H1 (cell line): ENCODE results near the gene CPXM2. TPM values are rescaled to one million over a fixed set of nuclear protein-coding genes. Genes with fewer than 3 reads are reported as not detected.

Experiments used
- CTCF ChIA-PET: fragments of 300-600 bp; sonication (Branson Sonifier 250); formaldehyde crosslinking; loops from one replicate; lab custom pipeline; 2021; ENCODE audit not compliant: partially characterized antibody; lab: Charles Lee
- POLR2A ChIA-PET: fragments of 300-600 bp; sonication (Branson Sonifier 250); formaldehyde crosslinking; loops from one replicate; lab custom pipeline; 2021; ENCODE audit warnings: inconsistent platforms; ENCODE audit not compliant: partially characterized antibody; lab: Charles Lee
- DNase-seq, 2 experiments: peaks; one replicate each; pipeline versions ENCODE4 v3.0.0 to v3.0.0-alpha.2; 2010 to 2022; ENCODE audit warnings: low spot score in 2 of 2, low read depth in 1 of 2, mixed read lengths in 1 of 2
- FAIRE-seq: peaks from 2 replicates; lab custom pipeline; 2011; peaks lifted over from hg19 to GRCh38; lab: Jason Lieb, UNC
- H2AFZ ChIP-seq: 2 replicates; pipeline ENCODE4 v1.8.1; 2012; ENCODE audit warnings: low read length, inconsistent platforms
- H2AK5ac ChIP-seq: 2 replicates; pipeline ENCODE4 v1.6.1; 2013; ENCODE audit warnings: low read depth, low read length
- H2BK120ac ChIP-seq: replicated peaks from 2 replicates; pipeline ENCODE3; 2013; ENCODE audit warnings: low read depth, low read length, inconsistent platforms
- H2BK12ac ChIP-seq: 2 replicates; pipeline ENCODE4 v1.6.1; 2013; ENCODE audit warnings: low read depth, low read length
- H2BK15ac ChIP-seq: 2 replicates; pipeline ENCODE4 v1.6.1; 2013; ENCODE audit warnings: low read length
- H2BK20ac ChIP-seq: 2 replicates; pipeline ENCODE4 v1.6.1; 2013; ENCODE audit warnings: low read length
- H2BK5ac ChIP-seq: 2 replicates; pipeline ENCODE4 v1.6.1; 2013; ENCODE audit warnings: low read depth, low read length
- H3K14ac ChIP-seq: 2 replicates; pipeline ENCODE4 v1.6.1; 2013; ENCODE audit warnings: inconsistent platforms; ENCODE audit not compliant: insufficient read length
- H3K18ac ChIP-seq: 2 replicates; pipeline ENCODE4 v1.6.1; 2013; ENCODE audit warnings: low read length; ENCODE audit errors: extremely low read depth
- H3K23ac ChIP-seq: 2 replicates; pipeline ENCODE4 v1.6.1; 2013; ENCODE audit warnings: inconsistent platforms; ENCODE audit not compliant: insufficient read length
- H3K23me2 ChIP-seq: 2 replicates; pipeline ENCODE4 v1.6.1; 2013; ENCODE audit warnings: low read depth, low read length
- H3K27ac ChIP-seq: 2 replicates; pipeline ENCODE4 v1.6.1; 2011; ENCODE audit warnings: low read depth, low read length, inconsistent platforms
- H3K27me3 ChIP-seq, 4 experiments: replicated peaks in 1 of 4; 1 replicate in 1 of 4; 2 replicates in 3 of 4; pipeline versions ENCODE4 v1.6.1 to v1.8.1; 2011 to 2013; ENCODE audit warnings: low read length in 3 of 4, mild to moderate bottlenecking in 3 of 4, inconsistent platforms in 2 of 4, mixed read lengths in 2 of 4, moderate library complexity in 1 of 4; ENCODE audit not compliant: control insufficient read depth in 3 of 4, insufficient read depth in 3 of 4; ENCODE audit errors: extremely low read depth in 1 of 4
- H3K36me3 ChIP-seq, 4 experiments: 2 replicates each; pipeline versions ENCODE4 v1.6.1 to v1.8.1; 2011 to 2013; ENCODE audit warnings: mild to moderate bottlenecking in 4 of 4, low read length in 3 of 4, moderate library complexity in 2 of 4, control low read depth in 1 of 4, inconsistent platforms in 1 of 4; ENCODE audit not compliant: insufficient read depth in 4 of 4, control insufficient read depth in 2 of 4
- H3K4ac ChIP-seq: replicated peaks from 2 replicates; pipeline ENCODE3; 2013; ENCODE audit warnings: low read length, low read depth, mixed read lengths, inconsistent platforms; ENCODE audit not compliant: insufficient read length
- H3K4me1 ChIP-seq, 4 experiments: replicated peaks in 1 of 4; 1 replicate in 1 of 4; 2 replicates in 3 of 4; pipeline versions ENCODE4 v1.6.1 to v1.8.1; 2011 to 2013; ENCODE audit warnings: low read length in 3 of 4, inconsistent platforms in 2 of 4, mixed read lengths in 1 of 4; ENCODE audit not compliant: insufficient read depth in 4 of 4, control insufficient read depth in 3 of 4
- H3K4me2 ChIP-seq, 2 experiments: 2 replicates each; pipeline versions ENCODE4 v1.6.1 to v1.8.1; 2011 to 2013; ENCODE audit warnings: low read depth in 2 of 2, low read length in 2 of 2, control low read depth in 1 of 2, inconsistent platforms in 1 of 2, mild to moderate bottlenecking in 1 of 2; ENCODE audit not compliant: insufficient read depth in 1 of 2
- H3K4me3 ChIP-seq, 4 experiments: fragments of 200-600, 300-600 bp in 1 of 4; sonication (generic), shearing (Covaris generic), sonication (Bioruptor Twin) in 1 of 4; 2 replicates each; pipeline versions ENCODE4 v1.5.1 to v1.8.1; 2011 to 2016; ENCODE audit warnings: low read length in 4 of 4, low read depth in 3 of 4, control low read depth in 2 of 4, inconsistent platforms in 2 of 4, mild to moderate bottlenecking in 2 of 4, mixed read lengths in 1 of 4, moderate library complexity in 1 of 4; ENCODE audit not compliant: insufficient read depth in 2 of 4; ENCODE audit errors: extremely low read depth in 1 of 4
- H3K56ac ChIP-seq: replicated peaks from 2 replicates; pipeline ENCODE3; 2013; ENCODE audit warnings: low read depth, mild to moderate bottlenecking, mixed read lengths, low read length, inconsistent platforms; ENCODE audit not compliant: insufficient read length
- H3K79me1 ChIP-seq: 2 replicates; pipeline ENCODE4 v1.6.1; 2013; ENCODE audit warnings: low read depth, low read length, control low read depth
- H3K79me2 ChIP-seq, 2 experiments: 2 replicates each; pipeline versions ENCODE4 v1.6.1 to v1.8.1; 2012 to 2013; ENCODE audit warnings: low read length in 2 of 2, mild to moderate bottlenecking in 2 of 2, inconsistent platforms in 1 of 2; ENCODE audit not compliant: insufficient read depth in 2 of 2, control insufficient read depth in 1 of 2
- H3K9ac ChIP-seq, 4 experiments: replicated peaks in 1 of 4; 1 replicate in 1 of 4; 2 replicates in 3 of 4; pipeline versions ENCODE4 v1.6.1 to v1.8.1; 2011 to 2013; ENCODE audit warnings: low read depth in 3 of 4, low read length in 3 of 4, control low read depth in 2 of 4, mild to moderate bottlenecking in 2 of 4, moderate library complexity in 2 of 4, inconsistent platforms in 1 of 4; ENCODE audit errors: extremely low read depth in 1 of 4
- H3K9me3 ChIP-seq, 2 experiments: 2 replicates each; pipeline versions ENCODE4 v1.6.1 to v1.8.1; 2012 to 2013; ENCODE audit warnings: mild to moderate bottlenecking in 2 of 2, moderate library complexity in 2 of 2, control low read depth in 1 of 2, inconsistent platforms in 1 of 2, low read depth in 1 of 2, low read length in 1 of 2, mixed read lengths in 1 of 2; ENCODE audit not compliant: insufficient read depth in 2 of 2
- H4K20me1 ChIP-seq, 2 experiments: replicated peaks in 1 of 2; 2 replicates each; pipeline versions ENCODE3 to v1.8.1; 2011 to 2013; ENCODE audit warnings: inconsistent platforms in 2 of 2, low read length in 2 of 2, mild to moderate bottlenecking in 1 of 2; ENCODE audit not compliant: insufficient read depth in 2 of 2, control insufficient read depth in 1 of 2
- H4K5ac ChIP-seq: 2 replicates; pipeline ENCODE4 v1.6.1; 2013; ENCODE audit warnings: low read length, low read depth, mixed read lengths, inconsistent platforms; ENCODE audit not compliant: insufficient read length
- H4K8ac ChIP-seq: 2 replicates; pipeline ENCODE4 v1.8.0; 2013; ENCODE audit warnings: mild to moderate bottlenecking, moderate library complexity, low read length, inconsistent platforms; ENCODE audit not compliant: insufficient read depth; ENCODE audit errors: extremely low read depth
- H4K91ac ChIP-seq: replicated peaks from 2 replicates; pipeline ENCODE3; 2013; ENCODE audit warnings: low read length, mixed read lengths, inconsistent platforms; ENCODE audit not compliant: insufficient read length
- CHD1 ChIP-seq: IDR thresholded peaks from 2 replicates; pipeline ENCODE4 v1.6.1; 2012; ENCODE audit warnings: low read depth, low read length, improper control_type of control experiment
- CTBP2 ChIP-seq: IDR thresholded peaks from 2 replicates; pipeline ENCODE4 v1.7.0; 2011; ENCODE audit warnings: borderline replicate concordance, mild to moderate bottlenecking, moderate library complexity, mixed read lengths, low read length; ENCODE audit not compliant: insufficient read depth, insufficient read length
- FOSL1 ChIP-seq: IDR thresholded peaks from 2 replicates; pipeline ENCODE4 v1.6.1; 2011; ENCODE audit warnings: mild to moderate bottlenecking, low read depth, low read length, moderate library complexity; ENCODE audit not compliant: insufficient read depth
- GABPA ChIP-seq: IDR thresholded peaks from 2 replicates; pipeline ENCODE4 v1.6.1; 2011; ENCODE audit warnings: mild to moderate bottlenecking, low read length, moderate library complexity, borderline replicate concordance; ENCODE audit not compliant: insufficient read depth
- JUND ChIP-seq: IDR thresholded peaks from 2 replicates; pipeline ENCODE4 v1.6.1; 2011; ENCODE audit warnings: mild to moderate bottlenecking, improper control_type of control experiment, low read length
- MAX ChIP-seq: IDR thresholded peaks from 2 replicates; pipeline ENCODE4 v1.6.1; 2012; ENCODE audit warnings: inconsistent platforms
- POLR2AphosphoS5 ChIP-seq: IDR thresholded peaks from 2 replicates; pipeline ENCODE4 v1.6.1; 2011; ENCODE audit warnings: low read depth, low read length
- POU5F1 ChIP-seq: IDR thresholded peaks from 2 replicates; pipeline ENCODE4 v1.6.1; 2011; ENCODE audit warnings: low read depth, mild to moderate bottlenecking, low read length, moderate library complexity
- TAF7 ChIP-seq: optimal IDR thresholded peaks from 2 replicates; pipeline ENCODE3; 2011; ENCODE audit warnings: low read depth, mild to moderate bottlenecking, inconsistent platforms, low read length, moderate library complexity, borderline replicate concordance
- WGBS, 2 experiments: shearing (Covaris generic) in 1 of 2; methylation state at CpG; one replicate each; pipeline versions ENCODE4 v1.1.6 to v1.1.7; 2013 to 2015; ENCODE audit warnings: low lambda C conversion rate in 2 of 2, mixed read lengths in 2 of 2, inconsistent platforms in 1 of 2, low coverage in 1 of 2, missing lambda C conversion rate in 1 of 2; ENCODE audit not compliant: insufficient replicate concordance in 2 of 2, insufficient coverage in 1 of 2, insufficient read length in 1 of 2; ENCODE audit errors: extremely low coverage in 1 of 2, missing lambda C conversion rate in 1 of 2; 5-methylcytosine and 5-hydroxymethylcytosine counted together
- polyA plus RNA-seq, 7 experiments: library from polyadenylated mRNA; depleted of rRNA in 3 of 7; stranded (reverse) in 5 of 7; unstranded in 2 of 7; fragments of >200 nt in 5 of 7; fragments of 200-250 nt in 2 of 7; gene quantifications; 1 replicate in 5 of 7; 2 replicates in 1 of 7; 4 replicates in 1 of 7; pipeline versions ENCODE4 v1.2.1 to v1.2.3, GENCODE V29; 2011 to 2013; ENCODE audit warnings: missing spikeins in 2 of 7, mixed read lengths in 2 of 7
- total RNA-seq: library from RNA; stranded (reverse); fragmentation: NEBNext Ultra II Directional; extraction: Animal tissue kit (Norgen Biotek cat#: 25700); gene quantifications from 2 replicates; pipeline ENCODE4 v1.2.1, GENCODE V29; 2021

Gene CPXM2
- total and polyA plus RNA-seq, 2 of the 8 experiments (the other 6 are each of a cell fraction or from before 2014, with no cell fraction given): 2.4 to 2.9 TPM

GRCh38 chr10:123751342-123752134 lies 140.1 kb downstream of the CPXM2 start:
- Histone ChIP-seq H3K9me3 (peaks cover 6 to 11% of the 10 kb centered on the region in 2 experiments), H3K27ac (no peak overlapping the region), H3K23me2 (no peaks in the 10 kb centered on the region), H3K4me3 (no peak overlapping the region), H2BK15ac (no peak overlapping the region), H3K36me3 (peaks cover 0 to 5% (median 0%) of the 10 kb centered on the region in 4 experiments; a peak in 2 of 8 replicates), H2AK5ac (no peak overlapping the region), H3K4ac (no peak overlapping the region), H3K14ac (no peak overlapping the region), H2AFZ (no peak overlapping the region), H2BK20ac (no peak overlapping the region), H3K79me1 (no peaks in the 10 kb centered on the region), H4K8ac (no peak overlapping the region), H3K4me1 (peaks cover 1 to 30% (median 8%) of the 10 kb centered on the region in 4 experiments; a peak in 5 of 7 replicates), H3K79me2 (no peaks in the 10 kb centered on the region), H3K56ac (no peak overlapping the region), H3K27me3 (no peaks in the 10 kb centered on the region), H3K18ac (no peak overlapping the region), H4K20me1 (no peaks in the 10 kb centered on the region), H3K23ac (no peak overlapping the region), H3K9ac (no peak overlapping the region), H2BK5ac (no peak overlapping the region), H4K5ac (no peak overlapping the region), H4K91ac (no peak overlapping the region), H2BK120ac (no peak overlapping the region), H3K4me2 (no peak overlapping the region), H2BK12ac (no peak overlapping the region)
- TF ChIP-seq POLR2AphosphoS5 (no peak), JUND (no peak), TAF7 (no peak), FOSL1 (no peak), CTBP2 (no peak), POU5F1 (no peak), GABPA (no peak), CHD1 (no peak), MAX (no peak)
- FAIRE-seq: no peak
- CTCF ChIA-PET: interaction anchor here (0.9 to 1.0 kb wide), 2 partner anchors 11 to 30 kb away, joined by 3 to 4 read pairs; no protein-coding TSS in a partner anchor
- POLR2A ChIA-PET: interaction anchor here (0.6 to 0.7 kb wide), 2 partner anchors 9 kb away, joined by 3 to 4 read pairs; no protein-coding TSS in a partner anchor
- WGBS, 2 experiments: 91% methylated on average over 10 of the region's 10 CpGs; no CpG with 5 or more reads in 1 of the 2 experiments
- DNase-seq: no peak
